ENCODE measurements around the gene TIMM23. TPM values are rescaled to one million over a fixed set of nuclear protein-coding genes. Genes with fewer than 3 reads are reported as not detected.

TIMM23 gene
- total and polyA plus RNA-seq, 2 donors (not counting 1 experiment from before 2014, with no cell fraction given), result 21.1 to 28.3 TPM

GRCh38 chr10:46002916-46003693 lies 30.8 kb downstream of the TIMM23 start:
- H3K9me3 ChIP-seq (ENCODE audit: control extremely low read depth in 1 of 3, control insufficient read depth in 2 of 3, insufficient read depth in 1 of 3, low read length in 2 of 3), result peaks cover 0 to 5% (median 0%) of the 10 kb centered on the region in 3 donors
- H3K4me1 ChIP-seq (ENCODE audit: control insufficient read depth in 2 of 2, insufficient read depth in 2 of 2, low read length in 2 of 2), result no peaks in the 10 kb centered on the region
- no peak overlapping the region for H3K4me2 ChIP-seq (replicated peaks; ENCODE audit: low read depth, low read length, poor library complexity, severe bottlenecking)
- no peak overlapping the region for H2AFZ ChIP-seq (ENCODE audit: insufficient read depth, low read depth, low read length, poor library complexity, severe bottlenecking)
- ChIA-PET CTCF (interaction anchor here (0.6 kb wide), 1 partner anchor 12 kb away, joined by 3 read pairs; no protein-coding TSS in a partner anchor), POLR2A (no interaction called here)
- no peak overlapping the region for H3K4me3 ChIP-seq (ENCODE audit: control extremely low read depth in 1 of 5, extremely low read depth in 1 of 5, insufficient read depth in 1 of 5, low read depth in 2 of 5, low read length in 4 of 5)
- no peak overlapping the region for H3K9ac ChIP-seq (ENCODE audit: low read length)
- Mint-ChIP-seq H3K27me3 (no peaks in the 10 kb centered on the region), H3K4me1 (no peaks in the 10 kb centered on the region), H3K27ac (no peak overlapping the region), H3K9me3 (ENCODE audit: insufficient read depth) (no peaks in the 10 kb centered on the region), H3K4me3 (no peak overlapping the region)
- no peak overlapping the region for H3K27ac ChIP-seq (ENCODE audit: low read length in 2 of 2)
- ATAC-seq (ENCODE audit: low read depth), result no peak
- peaks cover 26 to 74% of the 10 kb centered on the region in 2 experiments for H3K36me3 ChIP-seq (replicated peaks in 1 of 2; ENCODE audit: control extremely low read depth in 1 of 2, control insufficient read depth in 1 of 2, extremely low read depth in 1 of 2, insufficient read depth in 2 of 2, low read length in 1 of 2)
- no peak for TF ChIP-seq EZH2 (IDR thresholded peaks at IDR 0.05; ENCODE audit: borderline replicate concordance, insufficient read depth, low read depth, low read length, poor library complexity, severe bottlenecking)
- no peak for TF ChIP-seq CTCF (IDR thresholded peaks at IDR 0.05)
- WGBS (ENCODE audit: insufficient coverage), result 98% methylated on average over 6 of the region's 9 CpGs
- no peaks in the 10 kb centered on the region for H4K20me1 ChIP-seq (ENCODE audit: control insufficient read depth, insufficient read depth, low read length, poor library complexity, severe bottlenecking)
- intact Hi-C loops (cut with micrococcal nuclease), result no loop called here
- DNase-seq, result no peak
- no peaks in the 10 kb centered on the region for H3K27me3 ChIP-seq (replicated peaks in 1 of 4; ENCODE audit: control extremely low read depth in 1 of 4, control insufficient read depth in 3 of 4, insufficient read depth in 4 of 4, low read length in 3 of 4)
- no peaks in the 10 kb centered on the region for H3K79me2 ChIP-seq (ENCODE audit: control insufficient read depth, insufficient read depth, low read length)

- no peak overlapping the region for H3K4me2 ChIP-seq (replicated peaks; ENCODE audit: low read depth, low read length, poor library complexity, severe bottlenecking)
- peaks cover 27 to 86% of the 10 kb centered on the region in 2 experiments for H3K36me3 ChIP-seq (replicated peaks in 1 of 2; ENCODE audit: control extremely low read depth in 1 of 2, control insufficient read depth in 1 of 2, extremely low read depth in 1 of 2, insufficient read depth in 2 of 2, low read length in 1 of 2)
- ChIA-PET CTCF (no interaction called here), POLR2A (no interaction called here)
- no peaks in the 10 kb centered on the region for H3K79me2 ChIP-seq (ENCODE audit: control insufficient read depth, insufficient read depth, low read length)
- Mint-ChIP-seq H3K9me3 (ENCODE audit: insufficient read depth) (no peaks in the 10 kb centered on the region), H3K27ac (no peak overlapping the region), H3K27me3 (no peaks in the 10 kb centered on the region), H3K4me1 (no peaks in the 10 kb centered on the region), H3K4me3 (no peak overlapping the region)
- H3K9ac ChIP-seq (ENCODE audit: low read length), result no peak overlapping the region
- no peak for DNase-seq
- H3K4me3 ChIP-seq (ENCODE audit: control extremely low read depth in 1 of 5, extremely low read depth in 1 of 5, insufficient read depth in 1 of 5, low read depth in 2 of 5, low read length in 4 of 5), result no peak overlapping the region
- no peaks in the 10 kb centered on the region for H3K27me3 ChIP-seq (replicated peaks in 1 of 4; ENCODE audit: control extremely low read depth in 1 of 4, control insufficient read depth in 3 of 4, insufficient read depth in 4 of 4, low read length in 3 of 4)
- no peak overlapping the region for H2AFZ ChIP-seq (ENCODE audit: insufficient read depth, low read depth, low read length, poor library complexity, severe bottlenecking)
- no CpG with 5 or more reads among the region's 2 CpGs for WGBS (ENCODE audit: insufficient coverage)
- H4K20me1 ChIP-seq (ENCODE audit: control insufficient read depth, insufficient read depth, low read length, poor library complexity, severe bottlenecking), result no peaks in the 10 kb centered on the region
- H3K27ac ChIP-seq (ENCODE audit: low read length in 2 of 2), result no peak overlapping the region
- H3K9me3 ChIP-seq (ENCODE audit: control extremely low read depth in 1 of 3, control insufficient read depth in 2 of 3, insufficient read depth in 1 of 3, low read length in 2 of 3), result no peaks in the 10 kb centered on the region
- intact Hi-C loops (cut with micrococcal nuclease), result no loop called here
- no peak for TF ChIP-seq CTCF (IDR thresholded peaks at IDR 0.05)
- no peak for TF ChIP-seq EZH2 (IDR thresholded peaks at IDR 0.05; ENCODE audit: borderline replicate concordance, insufficient read depth, low read depth, low read length, poor library complexity, severe bottlenecking)
- ATAC-seq (ENCODE audit: low read depth), result no peak
- H3K4me1 ChIP-seq (ENCODE audit: control insufficient read depth in 2 of 2, insufficient read depth in 2 of 2, low read length in 2 of 2), result no peaks in the 10 kb centered on the region
Observed at GRCh38 chr10:46004963-46005362, 32.7 kb downstream of the TIMM23 start.

Measured in B cell (primary cell).